Ovary (tissue), 9 donors: ENCODE data around the gene DBT. TPM values are rescaled to one million over a fixed set of nuclear protein-coding genes. Genes with fewer than 3 reads are reported as not detected.
"Not testable (repeated sequence)": the region's sequence is repeated elsewhere in the genome, so short reads cannot be mapped to it uniquely, and the experiment has no call there.

Source experiments
- DNase-seq, 5 donors: peaks; one replicate each; pipeline ENCODE4 v3.0.0-alpha.2; 2019 to 2020
- H3K27ac ChIP-seq, 2 donors: fragments of 200-600 bp; one replicate each; pipeline versions ENCODE4 v1.5.1 to v1.8.0; 2019 to 2022
- H3K27me3 ChIP-seq: fragments of 200-600 bp; one replicate; pipeline ENCODE4 v1.8.0; 2022
- H3K36me3 ChIP-seq: fragments of 200-600 bp; sonication (generic); one replicate; pipeline ENCODE4 v1.5.1; 2019
- H3K4me1 ChIP-seq: one replicate; pipeline ENCODE4 v1.8.1; 2013; ENCODE audit warnings: mild to moderate bottlenecking, moderate library complexity; ENCODE audit not compliant: insufficient read depth
- H3K4me3 ChIP-seq: fragments of 200-600 bp; sonication (generic); one replicate; pipeline ENCODE4 v1.5.1; 2017
- H3K9me3 ChIP-seq, 2 donors: fragments of 200-600 bp in 1 of 2; sonication (generic) in 1 of 2; one replicate each; pipeline versions ENCODE4 v1.5.1 to v1.8.1; 2013 to 2019; ENCODE audit warnings: mild to moderate bottlenecking in 1 of 2, moderate library complexity in 1 of 2
- EP300 ChIP-seq: sonication (generic); formaldehyde crosslinking; IDR thresholded peaks from one replicate; pipeline ENCODE4 v1.6.1; 2017; ENCODE audit warnings: antibody characterized with exemption
- POLR2A ChIP-seq: fragments of 450-650 bp; IDR thresholded peaks from one replicate; pipeline ENCODE4 v1.6.1; 2017; ENCODE audit warnings: antibody characterized with exemption, mild to moderate bottlenecking, moderate library complexity
- WGBS, 3 donors: extraction: QIAGEN DNeasy Blood & Tissue Kit in 1 of 3; methylation state at CpG; one replicate each; pipeline versions ENCODE4 v1.1.5 to v1.1.7; 2013 to 2017; 5-methylcytosine and 5-hydroxymethylcytosine counted together
- intact Hi-C, 4 donors: fragments of 100-400 bp; cut with DNase I; formaldehyde crosslinking; loops; one replicate each; pipeline versions ENCODE4 v1.11.0 to v1.15.1; 2022 to 2023
- polyA plus RNA-seq, 2 donors: library from polyadenylated mRNA; stranded (reverse); fragments of 200-250 nt in 1 of 2; fragments of 350-450 nt in 1 of 2; fragmentation: Illumina TruSeq in 1 of 2; extraction: RNeasy Lipid Tissue Mini Kit (QIAGEN cat#74804) in 1 of 2; gene quantifications; one replicate each; pipeline ENCODE4 v1.2.3, GENCODE V29; 2013 to 2014
- total RNA-seq, 7 donors: library from RNA; depleted of rRNA in 2 of 7; stranded (reverse); fragments of >200 nt in 2 of 7; fragmentation: NEBNext Ultra II Directional in 3 of 7; extraction: Animal tissue kit (Norgen Biotek cat#: 25700) in 3 of 7; gene quantifications; one replicate each; pipeline versions ENCODE4 v1.1.0 to v1.2.4, GENCODE V29; 2016 to 2023
- TF ChIP-seq, protein P1 (sequence below), 3 donors: fragments of 450-650 bp in 2 of 3; fragments of 200-600 bp in 1 of 3; IDR thresholded peaks; one replicate each; pipeline versions ENCODE4 v1.5.1 to v1.8.0; 2016 to 2022; ENCODE audit warnings: antibody characterized with exemption in 3 of 3, mild to moderate bottlenecking in 1 of 3
- donor health status: DM: no; HTN: no; CAD: no; lungs with moderate emphysema.
- donor health status: DM: no; HTN: no; CAD: no.
- donor health status: Bipolar disorder and iron deficiency.
- donor health status: DM: yes; HTN: yes; CAD: no.
- donor health status: DM: no; HTN: no; CAD: no.
- donor health status: DM: yes; HTN: yes; CAD: no.

DBT gene
- total and polyA plus RNA-seq, 9 donors = 5.5 to 17.4 (median 14.8) TPM

DNA sequence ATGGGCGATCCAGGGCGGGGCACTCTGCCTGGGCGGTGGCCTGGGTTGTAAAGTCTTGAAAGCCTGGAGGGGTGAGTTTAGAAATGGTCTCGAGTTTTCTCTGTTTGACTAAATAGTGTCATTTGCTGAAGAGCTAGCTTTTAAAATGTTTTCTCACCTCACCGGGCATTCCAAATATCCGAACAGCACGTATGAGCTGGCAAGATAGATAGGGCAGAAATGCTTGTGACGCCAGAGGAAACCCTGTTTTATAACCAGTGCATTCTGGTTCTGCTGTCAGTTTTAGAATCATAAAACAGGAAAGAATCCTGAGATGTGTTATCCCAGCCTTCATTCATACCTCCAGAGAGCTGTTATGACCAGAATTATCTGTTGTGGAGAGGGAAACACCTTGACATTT, 17.1 kb upstream of the DBT start:
- H3K4me1 ChIP-seq = peaks cover 5% of the 10 kb centered on the region
- WGBS, 3 donors = 0 to 1% (median 0%) methylated on average over 8 of the region's 8 CpGs
- peak overlapping the region in 1 of 2 donors; percentile 45 for H3K27ac ChIP-seq
- intact Hi-C loops = no loop called here
- DNase-seq = no peak
- peak overlapping the region; percentile 98 for H3K4me3 ChIP-seq
- no peaks in the 10 kb centered on the region for H3K9me3 ChIP-seq
- TF ChIP-seq POLR2A (no peak), EP300 (no peak)
- no peaks in the 10 kb centered on the region for H3K27me3 ChIP-seq
- no peaks in the 10 kb centered on the region for H3K36me3 ChIP-seq

DNA sequence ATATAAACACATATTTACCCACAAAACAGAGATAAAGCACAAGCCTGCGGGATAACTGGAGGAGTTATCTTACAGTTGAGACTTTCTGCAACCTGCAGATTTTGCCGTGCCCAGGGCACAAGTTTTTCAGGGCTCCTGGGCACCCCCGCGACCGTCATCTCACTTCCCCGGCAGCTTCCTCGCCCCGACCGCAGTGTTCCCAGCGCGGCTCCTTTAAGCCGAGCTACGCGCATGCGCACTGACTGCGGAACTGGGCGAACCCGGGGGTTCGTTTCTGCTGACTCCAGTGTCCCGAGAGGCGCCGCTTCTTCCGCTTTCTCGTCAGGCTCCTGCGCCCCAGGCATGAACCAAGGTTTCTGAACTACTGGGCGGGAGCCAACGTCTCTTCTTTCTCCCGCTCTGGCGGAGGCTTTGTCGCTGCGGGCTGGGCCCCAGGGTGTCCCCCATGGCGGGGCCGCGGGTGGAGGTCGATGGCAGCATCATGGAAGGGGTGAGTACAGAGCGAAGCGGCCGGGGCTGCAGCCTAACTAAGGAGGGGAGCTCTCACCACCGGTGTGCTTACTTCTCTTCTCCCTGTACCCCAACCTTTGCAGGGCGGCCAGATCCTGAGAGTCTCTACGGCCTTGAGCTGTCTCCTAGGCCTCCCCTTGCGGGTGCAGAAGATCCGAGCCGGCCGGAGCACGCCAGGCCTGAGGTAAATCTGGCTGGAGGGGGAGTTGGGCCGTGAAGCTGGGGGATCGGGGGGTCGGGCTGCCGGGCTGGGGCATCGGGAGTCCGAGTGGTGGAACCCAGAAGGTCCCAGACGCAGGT, 16.5 kb upstream of the DBT start, which contains the start of gene RTCA:
RTCA (plus strand) TSS at position 286 of the 810 bp plus-strand sequence; CDS start at position 446, 160 bp downstream.
- peak; percentile 93 to 96 (median 95) for DNase-seq
- H3K27ac ChIP-seq = peak within 1 kb of the TSS; percentile 28 to 45
- H3K4me3 ChIP-seq = peak within 1 kb of the TSS; percentile 98
- WGBS, 3 donors = 0 to 1% (median 0%) methylated on average over 50 to 53 of the region's 53 CpGs
- no peaks in the 10 kb centered on the region for H3K9me3 ChIP-seq
- peaks cover 5% of the 10 kb centered on the region for H3K4me1 ChIP-seq
- TF ChIP-seq, protein P1, sequence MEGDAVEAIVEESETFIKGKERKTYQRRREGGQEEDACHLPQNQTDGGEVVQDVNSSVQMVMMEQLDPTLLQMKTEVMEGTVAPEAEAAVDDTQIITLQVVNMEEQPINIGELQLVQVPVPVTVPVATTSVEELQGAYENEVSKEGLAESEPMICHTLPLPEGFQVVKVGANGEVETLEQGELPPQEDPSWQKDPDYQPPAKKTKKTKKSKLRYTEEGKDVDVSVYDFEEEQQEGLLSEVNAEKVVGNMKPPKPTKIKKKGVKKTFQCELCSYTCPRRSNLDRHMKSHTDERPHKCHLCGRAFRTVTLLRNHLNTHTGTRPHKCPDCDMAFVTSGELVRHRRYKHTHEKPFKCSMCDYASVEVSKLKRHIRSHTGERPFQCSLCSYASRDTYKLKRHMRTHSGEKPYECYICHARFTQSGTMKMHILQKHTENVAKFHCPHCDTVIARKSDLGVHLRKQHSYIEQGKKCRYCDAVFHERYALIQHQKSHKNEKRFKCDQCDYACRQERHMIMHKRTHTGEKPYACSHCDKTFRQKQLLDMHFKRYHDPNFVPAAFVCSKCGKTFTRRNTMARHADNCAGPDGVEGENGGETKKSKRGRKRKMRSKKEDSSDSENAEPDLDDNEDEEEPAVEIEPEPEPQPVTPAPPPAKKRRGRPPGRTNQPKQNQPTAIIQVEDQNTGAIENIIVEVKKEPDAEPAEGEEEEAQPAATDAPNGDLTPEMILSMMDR (IDR thresholded peaks at IDR 0.05) = no peak
- TF ChIP-seq POLR2A = peak; percentile 50
- no peak for TF ChIP-seq EP300
- intact Hi-C loops = no loop called here
- no peaks in the 10 kb centered on the region for H3K36me3 ChIP-seq
- H3K27me3 ChIP-seq = no peaks in the 10 kb centered on the region

DNA sequence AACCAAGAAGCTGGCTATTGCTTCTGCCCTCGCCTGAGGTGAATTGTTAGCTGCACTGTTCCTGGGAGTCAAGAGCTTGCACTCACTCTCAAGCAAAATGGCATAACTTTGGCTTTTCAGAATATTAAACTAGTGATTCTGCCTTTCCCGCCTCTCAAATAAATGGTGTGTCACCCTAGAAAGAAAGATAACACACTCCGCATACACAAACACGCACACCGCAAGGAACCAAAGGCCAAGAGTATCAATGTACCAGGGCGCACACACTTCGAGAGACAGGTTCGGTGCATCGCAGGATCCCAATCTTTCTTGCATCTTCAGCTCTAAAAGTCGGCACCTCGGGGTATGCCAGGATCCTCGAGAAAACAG, 15.9 kb upstream of the DBT start:
- H3K27ac ChIP-seq = peak overlapping the region; percentile 28 to 45
- TF ChIP-seq POLR2A (no peak), EP300 (no peak)
- peaks cover 5% of the 10 kb centered on the region for H3K4me1 ChIP-seq
- 1 to 2% (median 1%) methylated on average over 12 of the region's 12 CpGs for WGBS, 3 donors
- H3K36me3 ChIP-seq = no peaks in the 10 kb centered on the region
- DNase-seq = peak in 2 of 5 donors; percentile 26 to 33
- H3K27me3 ChIP-seq = no peaks in the 10 kb centered on the region
- H3K9me3 ChIP-seq = no peaks in the 10 kb centered on the region
- peak overlapping the region; percentile 98 for H3K4me3 ChIP-seq
- intact Hi-C loops = no loop called here

DNA sequence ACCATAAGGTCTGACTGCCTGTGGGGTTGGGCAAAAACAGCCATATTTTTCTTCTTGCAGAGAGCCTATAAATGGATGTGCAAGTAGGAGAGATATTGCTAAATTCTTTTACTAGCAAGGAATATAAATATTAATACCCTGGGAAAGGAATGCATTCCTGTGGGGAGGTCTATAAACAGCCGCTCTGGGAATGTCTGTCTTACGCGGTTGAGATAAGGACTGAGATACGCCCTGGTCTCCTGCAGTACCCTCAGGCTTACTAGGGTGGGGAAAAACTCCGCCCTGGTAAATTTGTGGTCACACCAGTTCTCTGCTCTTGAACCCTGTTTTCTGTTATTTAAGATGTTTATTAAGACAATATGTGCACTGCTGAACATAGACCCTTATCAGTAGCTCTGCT, 14.4 kb upstream of the DBT start:
- 88 to 99% (median 97%) methylated on average over 5 of the region's 5 CpGs for WGBS, 3 donors
- H3K36me3 ChIP-seq, H3K27ac ChIP-seq, intact Hi-C loops, DNase-seq, H3K4me1 ChIP-seq, H3K4me3 ChIP-seq, H3K27me3 ChIP-seq, H3K9me3 ChIP-seq: not testable (repeated sequence)

DNA sequence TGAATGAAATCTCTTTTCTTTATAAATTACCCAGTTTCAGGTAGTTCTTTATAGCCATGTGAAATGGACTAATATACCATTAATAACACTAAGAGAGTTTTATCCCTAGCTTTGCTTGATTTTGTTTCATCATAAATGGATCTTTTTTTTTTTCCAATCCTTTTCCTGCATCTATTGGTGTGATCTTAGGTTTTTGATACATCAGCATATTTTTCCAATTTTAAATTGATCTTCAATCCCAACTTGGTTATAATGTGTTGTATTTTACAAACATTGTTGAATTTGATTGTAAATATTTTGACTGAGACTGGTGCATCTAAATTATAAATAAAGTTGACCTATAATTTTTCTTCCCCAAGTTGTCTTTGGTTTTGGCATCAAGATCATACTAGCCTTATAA, 12.1 kb upstream of the DBT start:
- Histone ChIP-seq H3K9me3 (no peaks in the 10 kb centered on the region), H3K4me1 (no peaks in the 10 kb centered on the region), H3K27me3 (no peaks in the 10 kb centered on the region), H3K27ac (no peak overlapping the region), H3K4me3 (no peak overlapping the region), H3K36me3 (no peaks in the 10 kb centered on the region)
- no peak for DNase-seq
- TF ChIP-seq, protein P1 (IDR thresholded peaks at IDR 0.05) = no peak
- TF ChIP-seq EP300 (no peak), POLR2A (no peak)
- intact Hi-C loops = no loop called here

DNA sequence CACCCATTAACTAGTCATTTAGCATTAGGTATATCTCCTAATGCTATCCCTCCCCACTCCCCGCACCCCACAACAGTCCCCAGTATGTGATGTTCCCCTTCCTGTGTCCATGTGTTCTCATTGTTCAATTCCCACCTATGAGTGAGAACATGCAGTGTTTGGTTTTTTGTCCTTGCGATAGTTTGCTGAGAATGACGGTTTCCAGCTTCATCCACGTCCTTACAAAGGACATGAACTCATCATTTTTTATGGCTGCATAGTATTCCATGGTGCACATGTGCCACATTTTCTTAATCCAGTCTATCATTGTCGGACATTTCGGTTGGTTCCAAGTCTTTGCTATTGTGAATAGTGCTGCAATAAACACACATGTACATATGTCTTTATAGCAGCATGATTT, 8.8 kb upstream of the DBT start:
- H3K27me3 ChIP-seq, intact Hi-C loops, H3K27ac ChIP-seq, DNase-seq, H3K4me3 ChIP-seq, H3K36me3 ChIP-seq, H3K9me3 ChIP-seq, H3K4me1 ChIP-seq: not testable (repeated sequence)
- 80 to 82% (median 82%) methylated on average over 6 of the region's 6 CpGs for WGBS, 3 donors

DNA sequence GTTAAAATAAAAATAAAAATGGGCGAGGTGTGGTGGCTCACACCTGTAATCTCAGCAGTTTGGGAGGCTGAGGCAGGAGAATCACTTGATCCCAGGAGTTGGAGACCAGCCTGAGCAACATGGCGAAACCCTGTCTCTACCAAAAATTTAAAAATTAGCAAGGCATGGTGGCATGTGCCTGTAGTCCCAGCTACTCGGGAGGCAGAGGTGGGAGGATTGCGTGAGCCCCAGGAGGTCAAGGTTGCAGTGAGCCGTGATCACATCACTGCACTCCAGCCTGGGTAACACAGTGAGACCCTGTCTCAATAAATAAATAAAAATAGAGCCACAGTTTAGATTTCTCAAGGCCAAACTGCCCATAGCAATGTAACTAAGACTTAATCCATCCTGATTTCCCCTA, 6.6 kb upstream of the DBT start:
- DNase-seq, H3K27ac ChIP-seq, H3K4me3 ChIP-seq, intact Hi-C loops, H3K4me1 ChIP-seq, H3K27me3 ChIP-seq, H3K36me3 ChIP-seq, H3K9me3 ChIP-seq: not testable (repeated sequence)
- WGBS, 3 donors = 57 to 67% (median 64%) methylated on average over 5 of the region's 5 CpGs
